ENCODE data around the gene EIF4E3.

Gene EIF4E3

GRCh38 chr3:71651625-71652024, 73.6 kb downstream of the EIF4E3 start:
- in situ Hi-C loops (cut with MboI; ENCODE audit: low sequenced_read_pairs, unreplicated experiment), result no loop called here
- no peak for TF ChIP-seq CTCF (IDR thresholded peaks at IDR 0.05; ENCODE audit: borderline replicate concordance, control extremely low read depth, extremely low read depth, insufficient read depth, missing control alignments)
- DNase-seq (ENCODE audit: low spot score), result no peak

- in situ Hi-C loops (cut with MboI; ENCODE audit: low sequenced_read_pairs, unreplicated experiment), result no loop called here
- no peak for DNase-seq (ENCODE audit: low spot score)
- TF ChIP-seq CTCF (IDR thresholded peaks at IDR 0.05; ENCODE audit: borderline replicate concordance, control extremely low read depth, extremely low read depth, insufficient read depth, missing control alignments), result no peak
Measured at GRCh38 chr3:71650372-71650771, 74.8 kb downstream of the EIF4E3 start.

- no peak for TF ChIP-seq CTCF (IDR thresholded peaks at IDR 0.05; ENCODE audit: borderline replicate concordance, control extremely low read depth, extremely low read depth, insufficient read depth, missing control alignments)
- no peak for DNase-seq (ENCODE audit: low spot score)
- in situ Hi-C loops (cut with MboI; ENCODE audit: low sequenced_read_pairs, unreplicated experiment), result no loop called here
Measured at GRCh38 chr3:71649757-71650156, 75.4 kb downstream of the EIF4E3 start.

- DNase-seq (ENCODE audit: low spot score), result no peak
- in situ Hi-C loops (cut with MboI; ENCODE audit: low sequenced_read_pairs, unreplicated experiment), result no loop called here
- TF ChIP-seq CTCF (IDR thresholded peaks at IDR 0.05; ENCODE audit: borderline replicate concordance, control extremely low read depth, extremely low read depth, insufficient read depth, missing control alignments), result no peak
Measured at GRCh38 chr3:71647751-71648150, 77.5 kb downstream of the EIF4E3 start.

GRCh38 chr3:71646971-71647370, 78.2 kb downstream of the EIF4E3 start:
- in situ Hi-C loops (cut with MboI; ENCODE audit: low sequenced_read_pairs, unreplicated experiment), result no loop called here
- no peak for TF ChIP-seq CTCF (IDR thresholded peaks at IDR 0.05; ENCODE audit: borderline replicate concordance, control extremely low read depth, extremely low read depth, insufficient read depth, missing control alignments)
- DNase-seq (ENCODE audit: low spot score), result no peak

- no peak for DNase-seq (ENCODE audit: low spot score)
- in situ Hi-C loops (cut with MboI; ENCODE audit: low sequenced_read_pairs, unreplicated experiment), result no loop called here
- TF ChIP-seq CTCF (IDR thresholded peaks at IDR 0.05; ENCODE audit: borderline replicate concordance, control extremely low read depth, extremely low read depth, insufficient read depth, missing control alignments), result no peak
Measured at GRCh38 chr3:71645140-71645539, 80.1 kb downstream of the EIF4E3 start.

GRCh38 chr3:71641674-71642073, 83.5 kb downstream of the EIF4E3 start:
- DNase-seq (ENCODE audit: low spot score), result no peak
- in situ Hi-C loops (cut with MboI; ENCODE audit: low sequenced_read_pairs, unreplicated experiment), result no loop called here
- TF ChIP-seq CTCF (IDR thresholded peaks at IDR 0.05; ENCODE audit: borderline replicate concordance, control extremely low read depth, extremely low read depth, insufficient read depth, missing control alignments), result no peak
